Urinary bladder (tissue), 4 donors: ENCODE measurements around the gene GOLPH3. TPM values are rescaled to one million over a fixed set of nuclear protein-coding genes. Genes with fewer than 3 reads are reported as not detected.
A peak's percentile ranks its signal among the peaks of the same experiment; 100 is the strongest.
"Not testable (repeated sequence)": the region's sequence is repeated elsewhere in the genome, so short reads cannot be mapped to it uniquely, and the experiment has no call there.

ENCODE experiments used
- DNase-seq: peaks from one replicate; pipeline ENCODE4 v3.0.0-alpha.2; 2015; ENCODE audit errors: extremely low spot score
- H3K27ac ChIP-seq: one replicate; pipeline ENCODE4 v1.5.1; 2013; ENCODE audit warnings: low read depth, mild to moderate bottlenecking, moderate library complexity
- H3K36me3 ChIP-seq: one replicate; pipeline ENCODE4 v1.6.1; 2013; ENCODE audit warnings: mild to moderate bottlenecking, moderate library complexity; ENCODE audit not compliant: insufficient read depth
- H3K4me1 ChIP-seq: one replicate; pipeline ENCODE4 v1.6.1; 2013; ENCODE audit warnings: mild to moderate bottlenecking, moderate library complexity; ENCODE audit not compliant: insufficient read depth
- H3K4me3 ChIP-seq: one replicate; pipeline ENCODE4 v1.5.1; 2013; ENCODE audit warnings: low read depth, low read length
- WGBS: extraction: QIAGEN DNeasy Blood & Tissue Kit; methylation state at CpG from one replicate; pipeline ENCODE4 v1.1.7; 2013; 5-methylcytosine and 5-hydroxymethylcytosine counted together
- polyA plus RNA-seq: library from polyadenylated mRNA; stranded (reverse); fragments of 200-250 nt; gene quantifications from one replicate; pipeline ENCODE4 v1.2.3, GENCODE V29; 2013
- total RNA-seq: library from RNA; depleted of rRNA; stranded (reverse); fragments of >200 nt; gene quantifications from one replicate; pipeline ENCODE4 v1.2.3, GENCODE V29; 2014
- donor health status: healthy with polysubstance abuse.
- donor health status: healthy.

The GOLPH3 gene
- total and polyA plus RNA-seq, 2 donors = 68.6 to 73.1 TPM

DNA sequence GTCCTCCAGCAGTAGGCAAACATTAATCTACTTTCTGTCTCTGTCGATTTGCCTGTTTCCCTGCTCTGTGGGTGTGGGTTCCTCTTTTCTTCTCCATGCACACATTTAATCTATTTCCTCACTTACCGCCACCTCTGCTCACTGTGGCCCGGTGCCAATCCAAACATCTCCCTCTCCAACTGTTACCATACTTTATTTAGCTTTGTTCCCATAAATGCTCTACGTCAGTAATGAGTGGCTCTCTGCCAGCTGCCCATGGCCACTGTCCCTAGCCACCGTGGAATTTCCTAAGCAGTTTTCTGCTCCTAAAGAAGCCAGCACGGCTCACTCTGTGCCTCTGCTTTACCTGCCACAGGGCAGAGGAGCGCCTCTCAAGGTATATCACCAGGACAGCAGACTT lies 19.5 kb upstream of the GOLPH3 start:
- H3K4me1 ChIP-seq = no peaks in the 10 kb centered on the region
- DNase-seq = peak; percentile 80
- WGBS = 11% methylated on average over 7 of the region's 7 CpGs
- H3K27ac ChIP-seq = no peak overlapping the region
- H3K36me3 ChIP-seq = no peaks in the 10 kb centered on the region
- H3K4me3 ChIP-seq = no peak overlapping the region

DNA sequence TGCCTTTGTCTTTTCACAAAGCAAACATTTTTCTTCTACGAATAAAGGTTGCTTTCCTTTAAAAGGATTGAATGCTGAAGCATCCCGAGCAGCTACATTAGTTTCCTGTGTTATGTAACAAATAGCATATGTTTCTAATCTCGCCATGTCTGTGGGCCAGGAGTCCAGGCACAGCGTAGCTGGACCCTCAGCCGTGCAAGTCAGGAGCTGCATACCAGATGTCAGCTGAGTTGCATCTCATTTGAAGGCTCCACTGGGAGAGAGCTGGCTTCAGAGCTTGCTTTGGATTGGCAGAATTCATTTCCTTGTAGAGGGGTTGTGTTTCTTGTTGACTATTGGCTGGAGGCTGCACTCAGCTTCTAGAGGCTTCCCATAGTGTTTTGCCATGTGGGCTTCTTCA lies 16.0 kb upstream of the GOLPH3 start:
- WGBS = 43% methylated on average over 5 of the region's 5 CpGs
- no peak overlapping the region for H3K4me3 ChIP-seq
- no peaks in the 10 kb centered on the region for H3K4me1 ChIP-seq
- H3K27ac ChIP-seq = no peak overlapping the region
- no peak for DNase-seq
- no peaks in the 10 kb centered on the region for H3K36me3 ChIP-seq

DNA sequence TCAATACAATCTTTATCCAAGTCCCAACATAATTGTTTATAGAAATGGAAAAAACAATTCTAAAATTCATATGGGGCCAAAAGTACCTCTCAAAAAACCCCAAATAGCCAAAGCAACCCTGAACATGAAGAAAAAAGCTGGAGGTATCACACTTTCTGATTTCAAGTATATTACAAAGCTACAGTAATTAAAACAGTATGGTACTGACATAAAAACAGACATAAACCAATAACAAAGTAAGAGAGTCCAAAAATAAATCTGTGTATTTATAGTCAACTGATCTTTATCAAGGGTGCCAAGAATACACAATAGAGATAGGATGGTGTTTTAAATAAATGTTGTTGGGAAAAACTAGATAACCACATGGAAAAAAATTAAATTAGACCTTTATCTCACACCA lies 13.6 kb upstream of the GOLPH3 start:
- no peak for DNase-seq

DNA sequence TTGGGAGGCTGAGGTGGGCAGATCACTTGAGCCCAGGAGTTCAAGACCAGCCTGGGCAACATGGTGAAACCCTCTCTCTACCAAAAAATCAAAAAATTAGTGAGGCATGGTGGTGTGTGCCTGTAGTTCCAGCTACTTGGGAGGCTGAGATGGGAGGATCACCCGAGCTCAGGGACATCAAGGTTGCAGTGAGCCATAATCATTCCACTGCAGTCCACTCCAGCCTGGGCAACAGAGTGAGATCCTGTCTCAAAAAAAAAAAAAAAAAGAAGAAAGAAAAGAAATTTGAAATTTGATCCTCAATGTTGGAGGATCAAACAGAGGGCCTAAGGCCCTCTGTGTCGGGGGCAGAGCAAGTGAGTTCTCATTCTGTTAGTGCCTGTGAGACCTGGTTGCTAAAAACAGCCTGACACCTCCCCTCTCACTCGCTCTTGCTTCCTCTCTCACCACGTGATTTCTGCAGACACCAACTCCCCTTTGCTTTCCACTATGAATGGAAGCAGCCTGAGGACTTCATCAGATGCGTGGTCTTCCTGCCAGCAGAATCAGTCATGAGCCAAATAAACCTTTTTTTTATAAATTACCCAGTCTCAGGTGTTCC lies 8.4 kb upstream of the GOLPH3 start:
- no peaks in the 10 kb centered on the region for H3K36me3 ChIP-seq
- no peak for DNase-seq
- 75% methylated on average over 5 of the region's 5 CpGs for WGBS
- H3K4me3 ChIP-seq = no peak overlapping the region
- no peak overlapping the region for H3K27ac ChIP-seq
- H3K4me1 ChIP-seq = no peaks in the 10 kb centered on the region

More for the DNA sequence above, 13.6 kb upstream of the GOLPH3 start:
- H3K27ac ChIP-seq = no peak overlapping the region
- H3K4me1 ChIP-seq = no peaks in the 10 kb centered on the region
- H3K36me3 ChIP-seq = no peaks in the 10 kb centered on the region
- H3K4me3 ChIP-seq = no peak overlapping the region

DNA sequence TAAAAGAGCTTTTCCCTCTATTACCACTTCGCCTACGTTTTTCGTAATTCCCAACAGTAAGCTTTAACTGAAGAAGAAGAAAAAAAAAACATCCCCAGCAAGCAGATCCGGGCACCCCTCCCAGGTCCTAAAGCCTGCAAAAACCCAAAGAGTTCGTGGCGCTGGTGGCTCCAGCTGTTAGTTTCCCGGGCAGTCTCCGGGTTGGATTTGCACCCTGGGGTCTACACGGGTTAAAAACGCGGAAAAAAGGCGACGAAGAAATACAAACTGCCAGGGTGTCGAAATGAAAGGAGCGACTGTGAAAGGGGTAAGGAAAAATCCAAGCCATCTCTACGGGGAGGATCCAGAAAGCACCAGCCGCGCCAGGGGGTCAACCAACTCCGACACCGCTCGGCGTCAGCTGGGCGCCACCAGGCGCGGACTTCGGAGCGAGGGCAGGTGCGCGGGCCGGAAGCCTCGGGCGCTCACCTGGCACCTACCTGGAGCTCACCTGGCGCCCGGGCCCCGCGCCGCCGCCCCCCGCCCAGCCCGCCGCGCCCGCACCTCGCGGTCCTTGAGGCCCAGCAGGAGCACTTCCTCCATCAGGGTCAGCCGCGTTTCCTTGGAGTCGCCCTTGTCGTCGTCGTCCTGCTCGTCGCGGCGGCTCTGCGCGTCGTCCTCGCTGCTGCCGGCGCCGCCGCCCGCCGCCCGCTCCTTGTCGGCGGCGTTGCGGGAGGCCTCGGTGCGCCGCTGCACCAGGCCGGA lies 680 bp downstream of the GOLPH3 start:
- Histone ChIP-seq H3K36me3 (peaks cover 8% of the 10 kb centered on the region), H3K27ac (peak overlapping the region; percentile 97), H3K4me1 (no peaks in the 10 kb centered on the region), H3K4me3 (peak overlapping the region; percentile 86)
- under 1% methylated on average over 74 of the region's 74 CpGs for WGBS
- peak; percentile 51 for DNase-seq

DNA sequence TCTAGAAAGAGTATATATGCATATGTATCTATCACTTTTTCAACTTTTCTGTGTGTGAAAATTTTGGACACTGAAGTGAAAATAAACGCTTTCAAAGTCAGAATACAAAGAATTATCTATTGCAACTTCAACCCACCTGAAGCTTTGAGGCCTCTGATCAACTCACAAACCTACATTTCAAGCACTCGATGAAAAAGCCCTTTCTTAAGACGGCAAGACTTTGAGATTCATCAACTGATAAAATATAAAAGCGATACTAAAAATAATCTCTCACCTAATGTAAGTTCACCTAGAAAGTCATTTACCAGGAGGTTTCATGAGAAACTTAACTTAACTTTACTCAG lies 1.2 kb downstream of the GOLPH3 start:
- Histone ChIP-seq H3K36me3 (peaks cover 8% of the 10 kb centered on the region), H3K27ac (peak overlapping the region; percentile 97), H3K4me1 (no peaks in the 10 kb centered on the region), H3K4me3 (peak overlapping the region; percentile 86)
- WGBS = 0% methylated on average over 4 of the region's 4 CpGs
- no peak for DNase-seq

DNA sequence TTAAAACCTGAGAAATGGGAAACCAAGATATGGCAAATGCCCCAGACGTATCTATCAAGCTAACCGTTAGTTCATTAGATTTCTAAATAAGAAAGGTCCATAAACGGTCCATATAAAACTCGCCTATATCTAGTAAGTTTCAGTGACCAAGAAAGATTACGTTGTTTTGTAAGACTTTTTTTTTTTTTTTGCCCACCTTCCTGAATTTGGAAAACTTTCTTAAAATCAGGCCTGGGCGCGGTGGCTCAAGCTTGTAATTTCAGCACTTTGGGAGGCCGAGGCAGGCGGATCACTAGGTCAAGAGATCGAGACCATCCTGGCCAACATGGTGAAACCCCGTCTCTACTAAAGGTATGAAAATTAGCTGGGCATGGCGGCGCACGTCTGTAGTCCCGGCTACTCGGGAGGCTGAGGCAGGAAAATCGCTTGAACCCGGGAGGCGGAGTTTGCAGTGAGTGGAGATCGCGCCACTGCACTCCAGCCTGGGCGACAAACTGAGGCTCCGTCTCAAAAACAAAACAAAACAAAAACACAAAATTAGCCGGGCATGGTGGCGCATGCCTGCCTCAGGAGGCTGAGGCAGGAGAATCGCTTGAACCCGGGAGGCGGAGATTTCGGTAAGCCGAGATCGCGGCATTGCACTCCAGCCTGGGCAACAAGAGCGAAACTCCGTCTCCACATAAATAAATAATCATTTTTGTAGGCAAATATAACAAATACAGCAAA lies 1.8 kb downstream of the GOLPH3 start:
- H3K4me1 ChIP-seq = not testable (repeated sequence)

DNA sequence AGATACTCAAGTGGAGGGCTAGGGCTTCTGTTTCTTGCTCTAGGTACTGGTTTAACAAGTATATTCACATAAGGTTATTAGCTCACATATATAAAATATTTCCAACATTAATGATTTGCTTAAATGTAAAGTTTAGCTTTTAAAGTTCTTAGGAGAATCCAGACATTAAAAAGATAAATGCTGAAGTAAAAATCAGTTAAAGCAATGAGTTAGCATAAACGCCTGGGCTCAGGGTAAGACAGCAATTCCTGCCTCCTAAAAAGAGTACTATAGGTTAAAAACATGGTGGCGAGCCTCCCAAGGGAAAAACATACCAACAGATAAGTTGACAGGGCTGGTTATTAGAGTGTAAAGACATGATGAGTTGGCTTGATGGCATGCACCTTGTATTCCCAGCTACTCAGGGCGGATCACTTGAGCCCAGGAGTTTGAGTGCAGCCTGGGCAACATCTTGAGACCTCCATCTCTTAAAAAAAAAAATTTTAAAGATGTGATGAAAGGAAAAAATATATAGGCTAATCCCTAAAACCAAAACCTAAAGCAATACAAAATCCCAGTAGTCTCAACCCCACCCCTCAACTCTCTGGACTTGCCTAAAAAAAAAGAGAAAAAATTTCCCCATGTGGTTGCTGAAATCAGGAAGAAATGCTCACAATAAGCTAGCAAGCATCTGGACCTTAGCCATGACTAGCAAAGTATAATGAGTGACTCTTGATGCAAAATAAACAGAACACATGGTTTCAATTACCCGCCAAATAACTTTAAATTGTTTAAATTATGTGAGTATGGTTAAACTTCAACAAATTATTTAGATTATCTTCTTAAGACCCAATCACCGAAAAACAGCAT lies 3.6 kb downstream of the GOLPH3 start:
- no peak for DNase-seq
- Histone ChIP-seq H3K4me1 (no peaks in the 10 kb centered on the region), H3K4me3 (no peak overlapping the region), H3K36me3 (peaks cover 8% of the 10 kb centered on the region), H3K27ac (no peak overlapping the region)
- 68% methylated on average over 5 of the region's 5 CpGs for WGBS

More for the DNA sequence above, 1.8 kb downstream of the GOLPH3 start:
- DNase-seq, H3K36me3 ChIP-seq: not testable (repeated sequence)
- WGBS = 10% methylated on average over 34 of the region's 34 CpGs
- peak overlapping the region; percentile 86 for H3K4me3 ChIP-seq
- H3K27ac ChIP-seq = peak overlapping the region; percentile 15

DNA sequence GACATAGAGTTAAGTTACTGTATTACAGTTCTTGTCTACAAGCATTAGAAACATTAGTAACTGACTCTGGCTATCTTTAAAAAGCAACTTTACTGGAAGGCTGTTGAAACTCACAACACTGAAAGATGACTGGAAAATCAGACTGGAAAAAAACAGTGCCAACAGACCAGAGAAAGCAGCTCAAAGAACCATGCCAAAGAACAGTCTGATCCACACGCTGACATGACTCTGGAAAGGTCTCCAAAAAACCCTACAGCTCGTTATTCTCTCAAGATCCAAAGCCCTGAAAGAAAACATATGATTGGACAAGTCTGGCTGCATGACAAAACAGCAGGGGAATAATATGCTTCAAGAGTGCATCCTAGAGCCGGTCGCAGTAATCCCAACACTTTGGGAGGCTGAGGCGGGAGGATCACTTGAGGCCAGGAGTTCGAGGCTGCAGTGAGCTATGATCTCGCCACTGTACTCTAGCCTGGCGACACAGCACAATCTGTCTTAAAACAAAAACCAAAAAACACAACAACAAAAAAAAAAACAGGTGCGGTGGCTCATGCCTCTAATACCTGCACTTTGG lies 5.6 kb downstream of the GOLPH3 start:
- Histone ChIP-seq H3K4me1 (no peaks in the 10 kb centered on the region), H3K36me3 (peaks cover 8% of the 10 kb centered on the region), H3K27ac (no peak overlapping the region), H3K4me3 (no peak overlapping the region)
- 67% methylated on average over 9 of the region's 9 CpGs for WGBS
- DNase-seq = no peak

DNA sequence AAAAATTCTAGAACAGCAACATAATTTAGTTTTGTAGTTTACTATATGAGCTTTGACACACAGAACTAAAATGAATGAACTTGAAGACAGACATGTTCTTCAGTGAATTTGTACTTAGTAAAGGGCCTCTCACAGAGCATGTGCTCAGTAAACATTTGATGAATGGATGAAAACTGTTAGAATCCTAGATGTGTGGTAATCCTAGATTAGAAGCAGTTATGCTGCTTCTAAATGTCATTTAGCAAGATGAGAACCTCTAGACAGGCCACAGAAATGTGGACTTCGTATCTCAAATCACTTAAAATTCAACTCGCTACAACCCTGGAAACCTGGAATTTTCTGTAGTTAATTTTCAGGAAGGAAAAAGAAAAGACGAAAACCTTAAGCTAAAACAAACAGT lies 8.5 kb downstream of the GOLPH3 start:
- peaks cover 6% of the 10 kb centered on the region for H3K36me3 ChIP-seq
- H3K4me1 ChIP-seq = peaks cover 1% of the 10 kb centered on the region
- no peak for DNase-seq
- no peak overlapping the region for H3K4me3 ChIP-seq
- H3K27ac ChIP-seq = no peak overlapping the region
- 76% methylated on average over 3 of the region's 3 CpGs for WGBS

DNA sequence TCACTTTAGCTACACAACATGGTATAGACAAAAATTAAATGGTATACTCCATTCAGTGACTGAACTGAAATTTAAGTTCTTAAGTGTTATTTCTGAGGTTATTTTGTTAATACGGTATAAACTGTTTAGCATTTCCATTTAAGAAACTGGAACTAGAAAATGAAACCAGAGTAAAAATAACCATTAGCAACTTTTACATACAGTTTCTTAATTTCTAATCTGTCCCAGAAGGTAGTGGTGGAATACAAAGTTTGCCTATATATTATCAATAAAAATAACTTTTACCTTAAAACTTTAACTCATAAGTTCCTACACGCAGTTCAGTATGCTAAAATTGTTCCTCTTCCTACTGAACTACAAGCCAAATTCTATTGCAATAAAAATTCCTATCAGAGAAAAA lies 10.3 kb downstream of the GOLPH3 start:
- no peak for DNase-seq
- 52% methylated on average over 2 of the region's 2 CpGs for WGBS
- Histone ChIP-seq H3K36me3 (peaks cover 2% of the 10 kb centered on the region), H3K4me1 (peaks cover 2% of the 10 kb centered on the region), H3K4me3 (no peak overlapping the region), H3K27ac (no peak overlapping the region)

DNA sequence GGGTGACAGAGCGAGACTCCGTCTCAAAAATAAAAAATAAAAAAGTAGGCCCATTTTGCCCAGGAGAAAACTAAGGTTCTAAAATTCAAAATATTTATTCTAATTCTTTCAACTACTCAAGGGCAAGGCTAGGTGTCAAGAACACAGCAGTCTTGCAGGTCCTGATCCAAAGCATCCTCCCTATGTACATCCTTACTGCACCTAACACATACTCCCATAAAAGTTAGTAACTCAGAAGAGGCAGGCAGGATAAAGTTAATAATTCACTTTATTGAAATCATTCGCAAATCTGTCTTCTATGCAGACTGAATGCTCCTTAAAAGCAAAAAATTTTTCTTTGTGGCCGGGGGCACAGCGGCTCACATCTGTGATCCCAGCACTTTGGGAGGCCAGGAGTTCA lies 11.1 kb downstream of the GOLPH3 start:
- Histone ChIP-seq H3K4me1 (peaks cover 2% of the 10 kb centered on the region), H3K36me3 (no peaks in the 10 kb centered on the region), H3K27ac (no peak overlapping the region), H3K4me3 (no peak overlapping the region)
- WGBS = 96% methylated on average over 5 of the region's 5 CpGs
- no peak for DNase-seq

DNA sequence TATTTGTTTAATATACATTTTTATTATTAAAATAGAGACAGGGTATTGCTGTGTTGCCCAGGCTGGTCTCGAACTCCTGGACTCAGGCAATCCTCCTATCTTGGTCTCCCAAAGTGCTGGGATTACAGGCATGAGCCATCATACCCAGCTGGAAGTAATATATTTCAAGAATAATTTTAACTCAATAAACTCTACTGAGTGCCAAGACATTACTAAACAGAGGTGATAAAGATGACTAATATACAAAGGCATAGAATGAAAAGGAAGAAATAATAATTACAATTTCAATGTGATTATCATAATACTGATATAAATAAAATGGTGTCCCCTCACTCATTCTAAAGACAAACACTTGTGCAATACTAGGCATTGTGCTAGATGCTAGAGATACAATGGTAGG lies 13.9 kb downstream of the GOLPH3 start:
- no peak for DNase-seq
- peak overlapping the region; percentile 10 for H3K27ac ChIP-seq
- peaks cover 2% of the 10 kb centered on the region for H3K4me1 ChIP-seq
- WGBS = 90% methylated on average over 1 of the region's 1 CpG
- no peak overlapping the region for H3K4me3 ChIP-seq
- no peaks in the 10 kb centered on the region for H3K36me3 ChIP-seq
